ENCODE data around the gene HOXB7. TPM values are rescaled to one million over a fixed set of nuclear protein-coding genes. Genes with fewer than 3 reads are reported as not detected.

Gene HOXB7
- total and polyA plus RNA-seq, 7 donors, result 0.85 to 3.0 (median 1.6) TPM

DNA sequence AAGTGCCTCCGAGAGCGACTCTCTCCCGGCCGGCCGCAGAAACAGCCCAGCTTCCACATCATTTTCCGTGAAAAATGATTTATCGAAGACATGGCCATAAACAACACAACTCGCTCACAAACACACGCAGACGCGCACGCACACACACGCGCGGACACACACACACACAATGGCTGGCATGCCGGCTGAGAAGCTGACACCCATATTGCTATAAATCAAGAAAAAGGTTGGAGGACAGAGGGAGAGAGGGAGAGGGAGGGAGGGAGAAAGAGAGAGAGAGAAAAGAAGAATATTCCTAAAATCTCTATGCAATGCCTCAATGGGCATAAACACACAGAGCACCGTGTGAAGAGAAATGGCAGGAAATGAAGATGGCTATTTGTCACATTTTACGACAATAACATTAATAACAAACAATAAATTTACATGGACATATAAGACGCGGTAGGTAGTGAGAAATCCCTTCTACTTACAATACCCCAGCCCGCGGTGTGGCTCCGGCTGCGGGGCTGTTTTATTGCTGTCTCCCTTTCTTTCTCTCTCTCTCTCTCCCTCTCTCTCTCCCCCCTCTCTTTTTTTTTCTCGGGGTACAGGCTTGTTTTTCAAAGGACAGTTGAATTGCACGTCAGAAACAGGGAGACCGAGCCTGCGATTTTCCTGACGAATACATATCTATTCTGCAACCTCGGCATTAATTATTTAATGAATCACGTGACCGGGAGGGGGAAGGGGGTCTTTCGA is 42.1 kb downstream of the HOXB7 start:
- no peaks in the 10 kb centered on the region for H3K36me3 ChIP-seq (ENCODE audit: insufficient read depth in 1 of 2, low read depth in 1 of 2)
- peak overlapping the region; percentile 18 for H3K27ac ChIP-seq
- whole genome bisulfite sequencing, 3 donors, result 31 to 38% (median 33%) methylated on average over 33 of the region's 33 CpGs
- DNase-seq (no peak), ATAC-seq (no peak)
- H3K9me3 ChIP-seq, result no peaks in the 10 kb centered on the region
- intact Hi-C loops (cut with DNase I), result no loop called here
- peaks cover 4 to 64% (median 10%) of the 10 kb centered on the region in 3 donors for H3K27me3 ChIP-seq (ENCODE audit: insufficient read depth in 3 of 3, low read length in 2 of 3)
- no peaks in the 10 kb centered on the region for H3K4me1 ChIP-seq
- peak overlapping the region; percentile 33 for H3K4me3 ChIP-seq
- TF ChIP-seq, protein P1, sequence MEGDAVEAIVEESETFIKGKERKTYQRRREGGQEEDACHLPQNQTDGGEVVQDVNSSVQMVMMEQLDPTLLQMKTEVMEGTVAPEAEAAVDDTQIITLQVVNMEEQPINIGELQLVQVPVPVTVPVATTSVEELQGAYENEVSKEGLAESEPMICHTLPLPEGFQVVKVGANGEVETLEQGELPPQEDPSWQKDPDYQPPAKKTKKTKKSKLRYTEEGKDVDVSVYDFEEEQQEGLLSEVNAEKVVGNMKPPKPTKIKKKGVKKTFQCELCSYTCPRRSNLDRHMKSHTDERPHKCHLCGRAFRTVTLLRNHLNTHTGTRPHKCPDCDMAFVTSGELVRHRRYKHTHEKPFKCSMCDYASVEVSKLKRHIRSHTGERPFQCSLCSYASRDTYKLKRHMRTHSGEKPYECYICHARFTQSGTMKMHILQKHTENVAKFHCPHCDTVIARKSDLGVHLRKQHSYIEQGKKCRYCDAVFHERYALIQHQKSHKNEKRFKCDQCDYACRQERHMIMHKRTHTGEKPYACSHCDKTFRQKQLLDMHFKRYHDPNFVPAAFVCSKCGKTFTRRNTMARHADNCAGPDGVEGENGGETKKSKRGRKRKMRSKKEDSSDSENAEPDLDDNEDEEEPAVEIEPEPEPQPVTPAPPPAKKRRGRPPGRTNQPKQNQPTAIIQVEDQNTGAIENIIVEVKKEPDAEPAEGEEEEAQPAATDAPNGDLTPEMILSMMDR (IDR thresholded peaks at IDR 0.05), result no peak

DNA sequence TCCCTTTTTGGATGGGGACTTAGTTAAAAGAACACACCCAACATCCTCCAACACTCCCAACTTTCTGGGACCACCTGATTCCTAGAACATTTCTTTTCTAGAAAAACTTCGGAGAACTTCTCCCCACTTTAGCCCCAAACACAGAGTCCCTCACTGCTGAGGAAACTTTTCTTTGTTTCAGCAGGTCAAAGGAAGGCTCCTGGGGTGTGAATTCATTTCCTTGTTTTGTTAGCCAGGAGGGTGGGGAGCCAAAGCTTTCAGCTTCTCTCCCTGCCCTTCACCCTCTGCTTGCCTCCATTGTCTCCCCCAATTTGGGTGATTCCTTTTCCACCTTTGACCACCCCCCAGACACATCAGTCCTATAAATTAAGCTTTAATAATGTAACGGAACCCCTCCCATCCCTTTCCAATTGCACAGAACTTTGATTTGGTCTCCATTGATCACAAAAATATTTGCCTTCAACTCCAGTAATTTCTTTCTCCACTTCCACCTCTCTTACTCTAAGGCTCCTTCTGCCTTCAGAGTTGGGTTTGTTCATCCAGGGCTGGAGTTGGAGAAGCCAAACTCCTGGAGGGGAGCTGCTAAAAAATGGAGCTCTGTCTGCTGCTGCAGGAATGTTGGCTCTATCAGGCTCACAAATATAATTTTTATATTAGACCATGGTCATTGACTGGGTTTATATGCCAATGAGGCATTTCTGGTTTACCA is 43.0 kb downstream of the HOXB7 start:
- intact Hi-C loops (cut with DNase I), result no loop called here
- Histone ChIP-seq H3K27me3 (ENCODE audit: insufficient read depth in 3 of 3, low read length in 2 of 3) (peaks cover 4 to 59% (median 16%) of the 10 kb centered on the region in 3 donors), H3K4me3 (no peak overlapping the region), H3K4me1 (no peaks in the 10 kb centered on the region), H3K36me3 (ENCODE audit: insufficient read depth in 1 of 2, low read depth in 1 of 2) (no peaks in the 10 kb centered on the region), H3K27ac (peak overlapping the region; percentile 18), H3K9me3 (no peaks in the 10 kb centered on the region)
- WGBS, 3 donors, result 72 to 84% (median 75%) methylated on average over 2 of the region's 2 CpGs
- DNase-seq (no peak), ATAC-seq (no peak)
- TF ChIP-seq, protein P1 (IDR thresholded peaks at IDR 0.05), result no peak

DNA sequence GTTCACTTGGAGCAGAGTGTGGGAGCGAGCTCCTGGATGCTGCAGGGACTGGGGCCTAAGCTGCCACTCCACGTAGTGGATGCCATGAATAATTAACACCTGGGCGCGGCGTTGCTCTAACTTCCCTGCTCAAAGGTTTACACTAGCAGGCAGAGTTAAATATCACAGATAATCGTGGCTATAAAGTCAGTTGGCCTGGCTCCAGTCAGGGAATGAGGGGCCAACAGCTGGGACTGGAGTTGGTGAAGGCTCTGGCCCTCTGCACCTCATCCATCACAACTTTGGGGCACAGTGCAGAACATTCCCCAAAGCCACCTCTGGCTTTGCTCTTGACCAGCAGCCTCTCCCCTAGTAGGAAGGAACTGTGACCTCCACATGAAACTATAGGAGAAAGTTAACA is 43.6 kb downstream of the HOXB7 start:
- WGBS, 3 donors, result 69 to 82% (median 80%) methylated on average over 6 of the region's 6 CpGs
- no peak overlapping the region for H3K4me3 ChIP-seq
- H3K36me3 ChIP-seq (ENCODE audit: insufficient read depth in 1 of 2, low read depth in 1 of 2), result no peaks in the 10 kb centered on the region
- ATAC-seq (no peak), DNase-seq (no peak)
- H3K27ac ChIP-seq, result peak overlapping the region; percentile 18
- intact Hi-C loops (cut with DNase I), result no loop called here
- H3K4me1 ChIP-seq, result no peaks in the 10 kb centered on the region
- peaks cover under 1 to 59% (median 16%) of the 10 kb centered on the region in 3 donors for H3K27me3 ChIP-seq (ENCODE audit: insufficient read depth in 3 of 3, low read length in 2 of 3)
- TF ChIP-seq, protein P1 (IDR thresholded peaks at IDR 0.05), result no peak
- no peaks in the 10 kb centered on the region for H3K9me3 ChIP-seq

DNA sequence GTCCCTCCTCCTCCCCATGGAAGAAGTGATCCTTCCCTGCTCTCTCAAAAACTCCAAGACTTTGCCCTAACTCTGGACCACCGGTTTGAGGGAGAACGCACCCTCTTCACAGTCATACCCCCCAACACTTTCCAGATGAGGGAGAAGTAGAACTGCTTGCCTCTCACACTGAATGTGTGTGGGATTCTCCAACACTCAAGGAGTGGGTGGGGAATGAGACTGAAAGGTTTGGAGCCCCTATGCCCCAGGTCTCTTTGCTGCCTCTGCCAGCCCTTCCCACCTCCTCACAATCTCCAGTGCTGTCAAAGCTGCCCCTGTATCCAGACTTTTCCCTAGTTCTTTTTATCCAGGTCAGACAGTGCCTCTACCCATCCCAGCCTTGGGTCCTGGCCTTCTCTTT is 44.1 kb downstream of the HOXB7 start:
- Histone ChIP-seq H3K36me3 (ENCODE audit: insufficient read depth in 1 of 2, low read depth in 1 of 2) (no peaks in the 10 kb centered on the region), H3K4me3 (no peak overlapping the region), H3K9me3 (no peaks in the 10 kb centered on the region), H3K4me1 (no peaks in the 10 kb centered on the region), H3K27me3 (ENCODE audit: insufficient read depth in 3 of 3, low read length in 2 of 3) (peaks cover 0 to 59% (median 16%) of the 10 kb centered on the region in 3 donors), H3K27ac (peak overlapping the region; percentile 16)
- intact Hi-C loops (cut with DNase I), result no loop called here
- TF ChIP-seq, protein P1 (IDR thresholded peaks at IDR 0.05), result no peak
- WGBS, 3 donors, result 47 to 74% (median 50%) methylated on average over 2 of the region's 2 CpGs
- no peak for ATAC-seq
- no peak for DNase-seq

Measured in psoas muscle (tissue), 8 donors.